Thoracic aorta (tissue), 2 donors: ENCODE data around the gene IL12B. TPM values are rescaled to one million over a fixed set of nuclear protein-coding genes. Genes with fewer than 3 reads are reported as not detected.

Experiments used
- ATAC-seq: fragments of 150-250 bp; one replicate; pipeline ENCODE4 v1.8.0; 2017; ENCODE audit warnings: low read depth; ENCODE audit not compliant: insufficient number of reproducible peaks, low FRiP score
- DNase-seq: peaks from one replicate; pipeline ENCODE4 v3.0.0-alpha.2; 2020; ENCODE audit warnings: low spot score
- H3K27ac ChIP-seq, 2 donors: fragments of 200-600 bp; sonication (generic); 1 replicate in 1 of 2; 2 replicates in 1 of 2; pipeline ENCODE4 v1.5.1; 2016; ENCODE audit warnings: mild to moderate bottlenecking in 2 of 2, moderate library complexity in 2 of 2
- H3K27me3 ChIP-seq: fragments of 200-600 bp; sonication (generic); replicated peaks from 2 replicates; pipeline ENCODE4 v1.6.0; 2016; ENCODE audit warnings: mild to moderate bottlenecking; ENCODE audit not compliant: insufficient read depth
- H3K36me3 ChIP-seq: fragments of 200-600 bp; sonication (generic); one replicate; pipeline ENCODE4 v1.5.1; 2016
- H3K4me1 ChIP-seq, 2 donors: fragments of 200-600 bp; sonication (generic); 1 replicate in 1 of 2; 2 replicates in 1 of 2; pipeline versions ENCODE4 v1.5.1 to v1.6.0; 2016; ENCODE audit warnings: low read depth in 2 of 2, mild to moderate bottlenecking in 1 of 2; ENCODE audit not compliant: control insufficient read depth in 1 of 2
- H3K4me3 ChIP-seq: fragments of 200-600 bp; sonication (generic); 2 replicates; pipeline ENCODE4 v1.5.1; 2016; ENCODE audit warnings: mild to moderate bottlenecking
- H3K9me3 ChIP-seq: fragments of 200-600 bp; sonication (generic); 2 replicates; pipeline ENCODE4 v1.5.1; 2016
- CTCF ChIP-seq: fragments of 200-600 bp; sonication (generic); IDR thresholded peaks from one replicate; pipeline ENCODE4 v1.5.1; 2019; ENCODE audit warnings: antibody characterized with exemption
- total RNA-seq, 2 donors: library from RNA; depleted of rRNA; stranded (reverse); fragments of >200 nt; gene quantifications; one replicate each; pipeline versions ENCODE4 v1.1.0 to v1.2.3, GENCODE V29; 2016

Gene IL12B
- total RNA-seq, 2 donors from 2014 or later, result not detected

DNA sequence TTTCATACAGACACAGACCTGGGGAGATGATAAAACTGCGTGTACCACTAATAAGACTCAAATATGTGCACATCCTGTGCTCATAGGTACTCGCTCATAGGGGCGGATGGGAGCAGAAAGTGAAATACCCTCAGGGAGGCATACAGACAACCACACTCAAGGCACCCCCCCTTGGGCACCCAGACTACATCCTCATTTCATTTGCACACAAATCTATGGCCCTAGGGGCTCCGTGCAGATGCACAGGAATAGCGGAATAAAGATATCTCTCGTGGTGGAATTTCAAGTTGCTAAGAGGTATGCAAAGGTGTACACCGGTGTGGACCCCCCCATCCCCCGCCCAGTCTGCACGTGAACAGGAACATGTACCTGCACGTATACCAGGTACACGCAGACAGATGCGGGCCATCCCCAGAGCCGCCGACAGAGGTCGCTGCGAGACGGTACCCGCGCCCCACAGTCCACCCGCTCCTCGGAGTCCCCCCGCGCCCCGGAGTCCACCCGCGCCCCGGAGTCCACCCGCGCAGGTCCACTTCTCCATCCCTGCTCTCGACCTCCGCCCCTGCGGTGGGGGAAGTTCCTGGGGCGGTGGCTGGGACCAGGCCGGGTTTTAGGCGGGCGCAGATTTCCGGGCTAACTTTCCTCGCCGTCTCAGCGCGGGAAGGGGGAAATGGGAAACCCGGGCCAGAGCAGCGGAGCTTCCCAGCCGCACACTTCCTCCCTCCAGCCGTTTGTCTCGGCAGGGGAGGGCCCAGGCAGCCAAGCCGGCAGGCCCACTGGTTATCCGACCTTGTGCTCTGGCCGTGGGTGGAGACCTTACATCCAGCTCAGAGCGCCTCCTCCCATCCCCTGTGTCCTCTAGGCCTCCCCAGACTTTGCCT is 1.0 kb upstream of the IL12B start:
- H3K4me3 ChIP-seq, result peak overlapping the region; percentile 67
- peak; percentile 68 for TF ChIP-seq CTCF
- H3K27ac ChIP-seq, result no peak overlapping the region
- H3K27me3 ChIP-seq, result no peaks in the 10 kb centered on the region
- no peaks in the 10 kb centered on the region for H3K9me3 ChIP-seq
- peak; percentile 63 for ATAC-seq
- H3K36me3 ChIP-seq, result no peaks in the 10 kb centered on the region
- peaks cover 0 to 7% of the 10 kb centered on the region in 2 donors for H3K4me1 ChIP-seq
- no peak for DNase-seq

GRCh38 chr5:159324986-159325385 is 5.3 kb downstream of the IL12B start:
- Histone ChIP-seq H3K4me1 (no peaks in the 10 kb centered on the region), H3K36me3 (no peaks in the 10 kb centered on the region), H3K9me3 (no peaks in the 10 kb centered on the region), H3K27ac (no peak overlapping the region), H3K27me3 (no peaks in the 10 kb centered on the region), H3K4me3 (no peak overlapping the region)
- DNase-seq (no peak), ATAC-seq (no peak)
- TF ChIP-seq CTCF, result no peak

DNA sequence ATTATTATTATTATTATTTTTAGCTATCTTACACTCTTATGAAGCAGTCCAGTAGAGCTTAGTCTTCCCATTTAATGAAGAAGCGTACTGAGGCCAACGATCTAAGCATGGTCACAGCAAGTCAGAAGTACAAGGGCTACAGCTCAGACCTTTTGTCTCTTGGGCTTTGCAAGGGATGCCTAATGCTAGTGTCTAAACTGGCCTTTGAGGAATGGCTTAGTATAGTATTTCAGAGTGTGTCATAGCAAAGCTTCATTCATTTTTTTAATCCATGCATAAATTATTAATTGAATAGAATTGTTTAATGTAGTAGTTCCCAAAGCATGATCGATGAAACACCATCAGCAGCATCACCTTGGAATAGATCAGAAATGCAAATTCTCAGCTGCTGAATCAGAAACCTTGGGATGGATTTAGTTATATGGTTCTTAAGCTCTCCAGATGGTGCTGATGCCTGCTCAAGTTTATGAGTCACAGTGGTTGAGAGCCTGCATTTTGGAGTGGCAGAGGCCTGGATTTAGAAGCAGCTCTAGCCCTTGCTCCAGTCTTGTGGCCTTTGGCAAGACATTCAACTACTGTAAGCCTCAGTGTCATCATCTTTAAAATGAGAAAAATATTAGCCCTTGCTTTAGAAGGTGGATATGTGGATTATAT is 6.1 kb downstream of the IL12B start:
- DNase-seq (no peak), ATAC-seq (no peak)
- H3K27me3 ChIP-seq, result no peaks in the 10 kb centered on the region
- no peaks in the 10 kb centered on the region for H3K4me1 ChIP-seq
- H3K27ac ChIP-seq, result no peak overlapping the region
- no peaks in the 10 kb centered on the region for H3K36me3 ChIP-seq
- H3K9me3 ChIP-seq, result no peaks in the 10 kb centered on the region
- H3K4me3 ChIP-seq, result no peak overlapping the region
- TF ChIP-seq CTCF, result no peak

GRCh38 chr5:159322180-159322579 is 8.1 kb downstream of the IL12B start:
- no peak overlapping the region for H3K4me3 ChIP-seq
- no peaks in the 10 kb centered on the region for H3K36me3 ChIP-seq
- no peak for ATAC-seq
- TF ChIP-seq CTCF, result no peak
- DNase-seq, result no peak
- no peaks in the 10 kb centered on the region for H3K27me3 ChIP-seq
- H3K4me1 ChIP-seq, result no peaks in the 10 kb centered on the region
- H3K9me3 ChIP-seq, result no peaks in the 10 kb centered on the region
- no peak overlapping the region for H3K27ac ChIP-seq

DNA sequence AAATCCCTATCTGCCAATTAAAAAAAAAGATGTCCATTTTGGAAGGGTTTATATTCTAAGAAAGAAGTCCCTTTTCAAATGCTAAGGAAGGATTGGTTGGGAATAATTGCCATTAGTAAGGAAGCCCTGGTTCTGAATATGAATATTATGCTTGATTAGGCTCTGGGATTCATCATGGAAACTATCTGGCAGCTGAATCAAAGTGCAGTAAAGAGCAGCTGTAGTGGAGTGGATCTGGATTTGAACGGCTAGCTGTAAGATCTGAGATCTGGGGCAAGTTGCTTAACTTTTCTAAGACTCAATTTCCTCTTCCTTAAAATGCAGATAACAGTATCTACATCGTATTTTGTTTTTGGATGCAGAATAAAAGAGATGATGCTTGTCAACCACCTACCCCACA is 10.5 kb downstream of the IL12B start:
- H3K4me1 ChIP-seq, result no peaks in the 10 kb centered on the region
- H3K36me3 ChIP-seq, result no peaks in the 10 kb centered on the region
- ATAC-seq (no peak), DNase-seq (no peak)
- H3K27ac ChIP-seq, result no peak overlapping the region
- no peaks in the 10 kb centered on the region for H3K9me3 ChIP-seq
- no peaks in the 10 kb centered on the region for H3K27me3 ChIP-seq
- TF ChIP-seq CTCF, result no peak
- no peak overlapping the region for H3K4me3 ChIP-seq
